Natural killer cell (primary cell): ENCODE data around the gene PIK3CB. TPM values are rescaled to one million over a fixed set of nuclear protein-coding genes. Genes with fewer than 3 reads are reported as not detected.

Experiments
- ATAC-seq, 3 donors: fragments of 150-1000 bp in 2 of 3; fragments of 200-7000 bp in 1 of 3; cut with Tn5 transposase; 1 replicate in 1 of 3; 2 replicates in 2 of 3; pipeline ENCODE4 v1.10.0; 2021; ENCODE audit warnings: mild to moderate bottlenecking in 2 of 3, moderate library complexity in 2 of 3
- DNase-seq, 2 donors: peaks; one replicate each; pipeline versions ENCODE4 v3.0.0 to v3.0.0-alpha.2; 2013 to 2021; ENCODE audit warnings: mixed read lengths in 1 of 2
- H3K27ac ChIP-seq: one replicate; pipeline ENCODE4 v1.5.1; 2013; ENCODE audit warnings: mild to moderate bottlenecking, low read length
- H3K27me3 ChIP-seq: one replicate; pipeline ENCODE4 v1.6.1; 2013; ENCODE audit warnings: low read length; ENCODE audit not compliant: control insufficient read depth, insufficient read depth
- H3K36me3 ChIP-seq: one replicate; pipeline ENCODE4 v1.6.1; 2013; ENCODE audit warnings: low read length; ENCODE audit not compliant: control insufficient read depth, insufficient read depth
- H3K4me1 ChIP-seq: one replicate; pipeline ENCODE4 v1.6.1; 2013; ENCODE audit warnings: low read length; ENCODE audit not compliant: control insufficient read depth, insufficient read depth
- H3K4me3 ChIP-seq: one replicate; pipeline ENCODE4 v1.5.1; 2013; ENCODE audit warnings: low read length
- H3K9me3 ChIP-seq: one replicate; pipeline ENCODE4 v1.6.1; 2013; ENCODE audit warnings: low read length; ENCODE audit not compliant: control insufficient read depth, insufficient read depth
- H3K27ac Mint-ChIP-seq, 2 donors: one replicate each; pipeline ENCODE4 v1.8.0; 2022; ENCODE audit warnings: mild to moderate bottlenecking in 2 of 2, mixed read lengths in 2 of 2, moderate library complexity in 1 of 2
- H3K27me3 Mint-ChIP-seq, 2 donors: one replicate each; pipeline ENCODE4 v1.8.0; 2022; ENCODE audit warnings: low read depth in 2 of 2, mixed read lengths in 2 of 2
- H3K36me3 Mint-ChIP-seq: one replicate; pipeline ENCODE4 v1.8.0; 2022; ENCODE audit warnings: mixed read lengths
- H3K4me1 Mint-ChIP-seq, 2 donors: one replicate each; pipeline ENCODE4 v1.8.0; 2022; ENCODE audit warnings: mixed read lengths in 2 of 2
- H3K4me3 Mint-ChIP-seq: one replicate; pipeline ENCODE4 v1.8.0; 2022; ENCODE audit warnings: mild to moderate bottlenecking, moderate library complexity, mixed read lengths
- H3K9me3 Mint-ChIP-seq, 2 donors: one replicate each; pipeline ENCODE4 v1.8.0; 2022; ENCODE audit warnings: mixed read lengths in 2 of 2
- WGBS: methylation state at CpG from one replicate; pipeline ENCODE4 v1.1.7; 2013; ENCODE audit warnings: missing lambda C conversion rate; ENCODE audit not compliant: insufficient coverage; 5-methylcytosine and 5-hydroxymethylcytosine counted together
- intact Hi-C: fragments of 100-400 bp; cut with micrococcal nuclease; formaldehyde crosslinking; loops from one replicate; pipeline ENCODE4 v1.14.2; 2022
- total RNA-seq, 4 donors: library from RNA; stranded (reverse); fragments of 120-200 nt in 1 of 4; gene quantifications; one replicate each; pipeline versions ENCODE4 v1.2.3 to v1.2.4, GENCODE V29; 2013 to 2022
- TF ChIP-seq, protein P1 (sequence below): fragments of 200-600 bp; IDR thresholded peaks from one replicate; pipeline ENCODE4 v1.8.0; 2022; ENCODE audit warnings: antibody characterized with exemption

The PIK3CB gene
- total RNA-seq, 3 donors from 2014 or later (not counting 1 experiment from before 2014, with no cell fraction given) = 13.2 to 20.2 (median 18.0) TPM

DNA sequence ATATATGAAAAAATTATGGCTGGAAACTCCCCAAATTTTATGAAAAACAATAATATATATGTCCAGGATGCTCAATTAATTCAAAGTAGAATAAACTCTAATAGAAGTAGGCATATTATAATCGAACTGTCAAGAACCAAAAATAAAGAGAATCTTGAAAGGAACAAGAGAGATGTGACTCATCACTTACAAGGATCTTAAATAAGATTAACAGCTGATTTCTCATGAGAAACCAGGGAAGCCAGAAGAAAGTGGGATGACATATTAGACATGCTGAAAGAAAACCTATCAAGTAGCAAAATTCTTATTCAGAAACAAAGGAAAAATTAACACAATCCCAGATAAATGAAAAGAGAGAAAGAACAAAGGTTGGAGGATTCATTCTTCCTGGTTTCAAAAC, 159.3 kb downstream of the PIK3CB start:
- Histone ChIP-seq H3K36me3 (no peaks in the 10 kb centered on the region), H3K27ac (no peak overlapping the region), H3K9me3 (peaks cover 3% of the 10 kb centered on the region), H3K4me3 (no peak overlapping the region), H3K27me3 (no peaks in the 10 kb centered on the region), H3K4me1 (no peaks in the 10 kb centered on the region)
- H3K4me3 Mint-ChIP-seq = no peak overlapping the region
- TF ChIP-seq, protein P1, sequence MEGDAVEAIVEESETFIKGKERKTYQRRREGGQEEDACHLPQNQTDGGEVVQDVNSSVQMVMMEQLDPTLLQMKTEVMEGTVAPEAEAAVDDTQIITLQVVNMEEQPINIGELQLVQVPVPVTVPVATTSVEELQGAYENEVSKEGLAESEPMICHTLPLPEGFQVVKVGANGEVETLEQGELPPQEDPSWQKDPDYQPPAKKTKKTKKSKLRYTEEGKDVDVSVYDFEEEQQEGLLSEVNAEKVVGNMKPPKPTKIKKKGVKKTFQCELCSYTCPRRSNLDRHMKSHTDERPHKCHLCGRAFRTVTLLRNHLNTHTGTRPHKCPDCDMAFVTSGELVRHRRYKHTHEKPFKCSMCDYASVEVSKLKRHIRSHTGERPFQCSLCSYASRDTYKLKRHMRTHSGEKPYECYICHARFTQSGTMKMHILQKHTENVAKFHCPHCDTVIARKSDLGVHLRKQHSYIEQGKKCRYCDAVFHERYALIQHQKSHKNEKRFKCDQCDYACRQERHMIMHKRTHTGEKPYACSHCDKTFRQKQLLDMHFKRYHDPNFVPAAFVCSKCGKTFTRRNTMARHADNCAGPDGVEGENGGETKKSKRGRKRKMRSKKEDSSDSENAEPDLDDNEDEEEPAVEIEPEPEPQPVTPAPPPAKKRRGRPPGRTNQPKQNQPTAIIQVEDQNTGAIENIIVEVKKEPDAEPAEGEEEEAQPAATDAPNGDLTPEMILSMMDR = no peak
- no CpG with 5 or more reads among the region's 1 CpG for WGBS
- H3K36me3 Mint-ChIP-seq = peaks cover 18% of the 10 kb centered on the region
- no peaks in the 10 kb centered on the region for H3K27me3 Mint-ChIP-seq
- DNase-seq = no peak
- H3K27ac Mint-ChIP-seq = no peak overlapping the region
- intact Hi-C loops = no loop called here
- H3K4me1 Mint-ChIP-seq = no peaks in the 10 kb centered on the region
- peaks cover 2 to 8% of the 10 kb centered on the region in 2 donors for H3K9me3 Mint-ChIP-seq
- no peak for ATAC-seq

DNA sequence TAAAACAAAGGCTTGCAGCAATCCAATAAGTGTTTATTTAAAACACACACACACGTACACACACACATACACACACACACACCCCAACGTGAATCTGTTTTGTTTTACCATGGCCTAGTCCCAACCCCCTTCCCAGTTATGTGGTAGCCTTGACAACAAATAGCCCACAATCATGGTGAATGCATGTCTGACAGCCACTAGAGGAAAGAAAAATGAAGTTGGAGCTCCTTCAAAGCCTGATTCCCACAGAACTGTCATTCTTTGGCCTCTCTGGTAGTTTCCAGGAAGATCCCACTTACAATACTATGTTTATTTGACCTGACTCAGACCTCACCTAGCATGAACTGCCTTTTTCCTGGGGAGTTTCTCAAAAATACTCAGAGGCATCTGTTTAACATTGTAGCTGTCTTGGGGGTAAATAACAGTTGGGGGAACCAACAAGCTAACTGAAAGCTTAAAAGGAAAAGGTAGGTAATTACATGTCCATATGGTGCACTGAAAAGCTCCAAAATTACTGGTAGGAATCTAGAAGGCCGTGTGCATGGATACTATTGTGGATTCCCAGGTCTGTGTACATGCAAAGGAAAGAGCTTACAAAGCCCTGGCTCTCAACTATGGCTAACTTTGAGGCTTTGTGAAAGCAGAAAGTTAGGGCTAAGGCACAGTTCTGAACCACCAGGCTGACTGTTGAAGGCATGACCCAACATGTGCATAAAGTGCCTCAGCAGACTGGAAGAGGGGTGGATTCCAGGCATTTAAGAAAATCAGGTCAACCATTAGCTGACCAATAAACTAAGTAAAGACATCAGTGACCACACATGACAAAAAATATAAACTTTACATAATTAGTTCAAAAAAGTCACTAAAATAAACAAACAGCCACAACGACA, 160.8 kb downstream of the PIK3CB start:
- H3K27ac Mint-ChIP-seq = no peak overlapping the region
- H3K4me1 Mint-ChIP-seq = no peaks in the 10 kb centered on the region
- TF ChIP-seq, protein P1 = no peak
- peaks cover 18% of the 10 kb centered on the region for H3K36me3 Mint-ChIP-seq
- intact Hi-C loops = no loop called here
- H3K4me3 Mint-ChIP-seq = no peak overlapping the region
- no peaks in the 10 kb centered on the region for H3K27me3 ChIP-seq
- no peak overlapping the region for H3K27ac ChIP-seq
- DNase-seq (no peak), ATAC-seq (no peak)
- no peak overlapping the region for H3K4me3 ChIP-seq
- H3K36me3 ChIP-seq = no peaks in the 10 kb centered on the region
- H3K4me1 ChIP-seq = no peaks in the 10 kb centered on the region
- peaks cover 2 to 8% of the 10 kb centered on the region in 2 donors for H3K9me3 Mint-ChIP-seq
- 84% methylated on average over 3 of the region's 4 CpGs for WGBS
- H3K9me3 ChIP-seq = peaks cover 3% of the 10 kb centered on the region
- no peaks in the 10 kb centered on the region for H3K27me3 Mint-ChIP-seq

DNA sequence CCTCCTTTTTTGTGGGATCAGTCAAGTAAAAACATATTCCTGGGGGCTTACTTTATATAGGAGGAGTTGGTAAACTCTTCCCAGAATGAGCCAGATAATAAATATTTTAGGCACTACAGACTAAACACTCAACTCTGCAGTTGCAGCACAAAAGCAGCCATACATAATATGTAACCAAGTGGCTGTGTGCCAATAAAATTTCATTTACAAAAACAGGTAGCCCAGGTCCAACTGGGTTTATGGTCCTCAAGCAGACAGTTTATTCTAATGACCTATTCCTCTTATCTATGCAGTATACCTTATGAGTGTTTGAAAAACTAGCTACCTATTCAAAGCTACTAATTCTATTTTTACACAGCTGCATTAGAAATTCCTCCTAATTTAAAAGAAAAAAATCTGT, 164.3 kb downstream of the PIK3CB start:
- no peak overlapping the region for H3K27ac Mint-ChIP-seq

More for the DNA sequence above, 164.3 kb downstream of the PIK3CB start:
- peaks cover 0 to 4% of the 10 kb centered on the region in 2 donors for H3K9me3 Mint-ChIP-seq
- H3K27me3 ChIP-seq = no peaks in the 10 kb centered on the region
- no peak overlapping the region for H3K27ac ChIP-seq
- H3K9me3 ChIP-seq = peaks cover 3% of the 10 kb centered on the region
- ATAC-seq (no peak), DNase-seq (no peak)
- H3K4me3 Mint-ChIP-seq = no peak overlapping the region
- H3K27me3 Mint-ChIP-seq = no peaks in the 10 kb centered on the region
- H3K36me3 Mint-ChIP-seq = peaks cover 14% of the 10 kb centered on the region
- intact Hi-C loops = no loop called here
- H3K4me1 Mint-ChIP-seq = no peaks in the 10 kb centered on the region
- peaks cover 2% of the 10 kb centered on the region for H3K36me3 ChIP-seq
- TF ChIP-seq, protein P1 = no peak
- no peaks in the 10 kb centered on the region for H3K4me1 ChIP-seq
- H3K4me3 ChIP-seq = no peak overlapping the region
